Measurements from ENCODE around the gene SLC35F6. TPM values are rescaled to one million over a fixed set of nuclear protein-coding genes. Genes with fewer than 3 reads are reported as not detected.
A peak's percentile ranks its signal among the peaks of the same experiment; 100 is the strongest.
"Not testable (repeated sequence)": the region's sequence is repeated elsewhere in the genome, so short reads cannot be mapped to it uniquely, and the experiment has no call there.

Gene SLC35F6
- total and polyA plus RNA-seq, 4 donors: 21.1 to 23.8 (median 23.3) TPM

DNA sequence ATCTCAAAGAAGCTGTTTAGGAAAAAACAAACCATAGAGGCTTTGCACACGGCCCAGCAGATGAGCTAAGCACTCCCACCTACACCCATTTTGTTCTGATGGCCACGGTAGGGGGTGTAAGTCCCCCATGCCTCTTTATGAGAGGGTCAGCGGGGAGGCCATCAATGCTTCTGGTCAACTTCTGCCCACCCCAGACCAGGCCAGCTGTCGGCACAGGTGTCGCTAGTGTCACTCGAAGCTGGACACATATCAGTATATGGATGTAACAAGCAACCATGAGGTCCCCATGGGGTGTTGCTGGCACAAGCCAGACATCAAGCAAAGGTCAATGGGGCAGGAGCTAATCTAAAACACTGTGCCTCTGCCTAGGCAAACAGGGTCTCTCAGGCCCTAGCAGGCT lies 23.7 kb upstream of the SLC35F6 start:
- peaks cover 12% of the 10 kb centered on the region for H3K4me1 ChIP-seq (ENCODE audit: control insufficient read depth, insufficient read depth, low read length)
- 89% methylated on average over 5 of the region's 6 CpGs for WGBS (ENCODE audit: insufficient coverage)
- DNase-seq (ENCODE audit: low read depth in 4 of 6, low spot score in 6 of 6): no peak
- H3K9me3 ChIP-seq (ENCODE audit: control insufficient read depth, insufficient read depth, low read length): no peaks in the 10 kb centered on the region
- no peak overlapping the region for H3K27ac ChIP-seq (ENCODE audit: low read depth, low read length)
- H3K27me3 ChIP-seq (ENCODE audit: control insufficient read depth, insufficient read depth, low read length): no peaks in the 10 kb centered on the region
- H3K4me3 ChIP-seq (ENCODE audit: low read depth, low read length): no peak overlapping the region
- no peaks in the 10 kb centered on the region for H3K36me3 ChIP-seq (ENCODE audit: control insufficient read depth, insufficient read depth, low read length)

DNA sequence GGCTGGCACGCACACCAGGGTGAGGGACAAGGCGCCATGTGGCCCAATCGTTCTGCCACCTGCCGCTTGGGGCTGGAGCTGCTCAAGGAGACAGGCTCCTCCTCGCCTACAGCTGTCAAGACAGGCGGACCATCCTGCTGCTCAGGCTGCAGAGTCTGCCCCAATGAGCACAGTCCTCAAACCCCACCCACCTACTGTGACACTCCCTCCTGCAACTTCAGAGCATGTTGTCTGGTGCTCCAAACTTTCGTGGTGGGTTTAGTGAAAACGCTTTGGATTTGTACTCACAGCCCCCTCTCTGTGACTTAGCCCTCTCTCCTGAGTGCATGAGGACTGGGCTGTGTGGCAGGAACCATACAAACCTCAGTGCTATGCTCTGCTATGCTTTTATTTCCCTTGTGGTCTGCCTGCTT lies 23.2 kb upstream of the SLC35F6 start:
- Histone ChIP-seq H3K9me3 (ENCODE audit: control insufficient read depth, insufficient read depth, low read length) (no peaks in the 10 kb centered on the region), H3K36me3 (ENCODE audit: control insufficient read depth, insufficient read depth, low read length) (no peaks in the 10 kb centered on the region), H3K27me3 (ENCODE audit: control insufficient read depth, insufficient read depth, low read length) (no peaks in the 10 kb centered on the region), H3K4me1 (ENCODE audit: control insufficient read depth, insufficient read depth, low read length) (peaks cover 9% of the 10 kb centered on the region), H3K27ac (ENCODE audit: low read depth, low read length) (no peak overlapping the region), H3K4me3 (ENCODE audit: low read depth, low read length) (no peak overlapping the region)
- 55% methylated on average over 8 of the region's 8 CpGs for WGBS (ENCODE audit: insufficient coverage)
- peak in 1 of 6 donors; percentile 28 for DNase-seq (ENCODE audit: low read depth in 4 of 6, low spot score in 6 of 6)

DNA sequence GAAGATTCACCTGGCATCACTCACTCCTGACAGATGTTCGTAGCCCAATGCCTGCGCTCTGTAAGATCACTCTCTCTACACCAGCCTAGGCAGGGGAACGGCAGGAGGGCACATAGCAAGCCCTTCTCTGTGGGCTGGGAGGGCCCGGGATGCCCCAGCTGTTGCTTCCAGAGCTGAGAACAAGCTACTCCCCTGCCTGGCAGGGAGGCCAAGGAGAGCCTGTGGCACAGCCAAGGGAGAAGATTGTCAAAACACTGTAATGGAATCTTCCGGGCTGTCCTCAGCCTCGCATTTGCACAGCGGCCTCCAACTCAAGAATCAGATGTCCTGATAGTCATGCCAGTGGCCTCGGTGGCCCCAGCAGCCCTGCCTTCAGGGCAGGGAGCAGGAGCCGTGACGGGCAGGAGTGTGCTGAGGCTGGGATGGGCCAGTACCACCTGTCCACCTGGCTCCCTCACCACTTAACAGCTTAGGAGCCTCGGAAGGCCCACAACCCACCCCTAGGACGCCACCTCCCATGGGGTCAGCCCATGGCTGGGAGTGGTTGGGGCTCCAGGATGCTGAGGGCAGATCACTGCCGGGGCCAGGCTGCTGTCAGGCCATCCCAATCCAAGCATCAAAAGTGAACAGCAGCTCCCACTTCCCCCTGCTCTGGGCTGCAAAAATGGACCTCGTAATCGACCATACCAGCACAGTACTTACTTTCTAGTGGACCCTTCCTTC lies 21.9 kb upstream of the SLC35F6 start:
- 83% methylated on average over 13 of the region's 15 CpGs for WGBS (ENCODE audit: insufficient coverage)
- Histone ChIP-seq H3K27me3 (ENCODE audit: control insufficient read depth, insufficient read depth, low read length) (no peaks in the 10 kb centered on the region), H3K9me3 (ENCODE audit: control insufficient read depth, insufficient read depth, low read length) (no peaks in the 10 kb centered on the region), H3K4me3 (ENCODE audit: low read depth, low read length) (no peak overlapping the region), H3K4me1 (ENCODE audit: control insufficient read depth, insufficient read depth, low read length) (peaks cover 3% of the 10 kb centered on the region), H3K27ac (ENCODE audit: low read depth, low read length) (no peak overlapping the region), H3K36me3 (ENCODE audit: control insufficient read depth, insufficient read depth, low read length) (no peaks in the 10 kb centered on the region)
- no peak for DNase-seq (ENCODE audit: low read depth in 4 of 6, low spot score in 6 of 6)

DNA sequence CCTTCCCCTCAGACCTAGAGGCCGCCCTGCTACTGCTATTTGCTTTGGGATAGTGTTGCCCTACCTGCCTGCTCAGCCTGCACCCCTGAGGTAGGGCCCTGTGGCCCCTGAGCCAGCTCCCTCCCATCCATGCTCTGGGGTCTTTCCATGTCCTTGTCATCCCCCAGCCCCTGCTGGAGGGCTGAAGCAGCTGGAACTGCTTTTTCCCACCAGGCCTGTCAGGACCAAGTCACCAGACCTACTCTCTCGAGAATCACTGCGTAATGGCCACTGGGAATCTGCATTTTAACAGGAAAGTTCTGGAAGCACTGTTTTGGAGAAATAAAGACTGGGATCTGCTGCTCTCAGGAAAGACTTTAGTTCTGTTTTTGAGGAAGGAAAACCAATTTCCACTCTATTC lies 20.2 kb upstream of the SLC35F6 start:
- no peak for DNase-seq (ENCODE audit: low read depth in 4 of 6, low spot score in 6 of 6)
- 100% methylated on average over 1 of the region's 3 CpGs for WGBS (ENCODE audit: insufficient coverage)
- Histone ChIP-seq H3K27me3 (ENCODE audit: control insufficient read depth, insufficient read depth, low read length) (no peaks in the 10 kb centered on the region), H3K9me3 (ENCODE audit: control insufficient read depth, insufficient read depth, low read length) (no peaks in the 10 kb centered on the region), H3K27ac (ENCODE audit: low read depth, low read length) (no peak overlapping the region), H3K36me3 (ENCODE audit: control insufficient read depth, insufficient read depth, low read length) (no peaks in the 10 kb centered on the region), H3K4me1 (ENCODE audit: control insufficient read depth, insufficient read depth, low read length) (peaks cover 3% of the 10 kb centered on the region), H3K4me3 (ENCODE audit: low read depth, low read length) (no peak overlapping the region)

DNA sequence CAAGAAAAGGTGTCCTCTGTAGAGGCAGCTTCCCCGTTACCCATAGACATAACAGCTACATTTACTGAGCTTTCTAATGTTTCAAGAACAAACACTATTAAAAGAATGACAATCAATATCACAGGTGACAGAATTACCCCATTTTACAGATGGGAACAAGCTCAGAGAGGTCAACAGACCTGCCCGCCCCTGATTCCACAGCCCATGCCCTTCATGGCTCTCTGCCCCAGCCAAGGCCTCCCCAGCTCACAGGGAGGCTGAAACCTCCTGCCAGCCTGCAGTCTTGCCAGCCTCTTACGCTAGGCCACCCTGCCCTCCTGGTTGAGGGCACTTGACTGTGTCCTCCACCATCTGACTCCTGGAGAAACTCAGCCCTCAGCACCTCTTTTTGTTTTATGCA lies 19.1 kb upstream of the SLC35F6 start:
- DNase-seq (ENCODE audit: low read depth in 4 of 6, low spot score in 6 of 6): no peak
- Histone ChIP-seq H3K27ac (ENCODE audit: low read depth, low read length) (no peak overlapping the region), H3K9me3 (ENCODE audit: control insufficient read depth, insufficient read depth, low read length) (no peaks in the 10 kb centered on the region), H3K27me3 (ENCODE audit: control insufficient read depth, insufficient read depth, low read length) (no peaks in the 10 kb centered on the region), H3K36me3 (ENCODE audit: control insufficient read depth, insufficient read depth, low read length) (no peaks in the 10 kb centered on the region), H3K4me1 (ENCODE audit: control insufficient read depth, insufficient read depth, low read length) (peaks cover 3% of the 10 kb centered on the region), H3K4me3 (ENCODE audit: low read depth, low read length) (no peak overlapping the region)
- WGBS (ENCODE audit: insufficient coverage): 97% methylated on average over 3 of the region's 3 CpGs

DNA sequence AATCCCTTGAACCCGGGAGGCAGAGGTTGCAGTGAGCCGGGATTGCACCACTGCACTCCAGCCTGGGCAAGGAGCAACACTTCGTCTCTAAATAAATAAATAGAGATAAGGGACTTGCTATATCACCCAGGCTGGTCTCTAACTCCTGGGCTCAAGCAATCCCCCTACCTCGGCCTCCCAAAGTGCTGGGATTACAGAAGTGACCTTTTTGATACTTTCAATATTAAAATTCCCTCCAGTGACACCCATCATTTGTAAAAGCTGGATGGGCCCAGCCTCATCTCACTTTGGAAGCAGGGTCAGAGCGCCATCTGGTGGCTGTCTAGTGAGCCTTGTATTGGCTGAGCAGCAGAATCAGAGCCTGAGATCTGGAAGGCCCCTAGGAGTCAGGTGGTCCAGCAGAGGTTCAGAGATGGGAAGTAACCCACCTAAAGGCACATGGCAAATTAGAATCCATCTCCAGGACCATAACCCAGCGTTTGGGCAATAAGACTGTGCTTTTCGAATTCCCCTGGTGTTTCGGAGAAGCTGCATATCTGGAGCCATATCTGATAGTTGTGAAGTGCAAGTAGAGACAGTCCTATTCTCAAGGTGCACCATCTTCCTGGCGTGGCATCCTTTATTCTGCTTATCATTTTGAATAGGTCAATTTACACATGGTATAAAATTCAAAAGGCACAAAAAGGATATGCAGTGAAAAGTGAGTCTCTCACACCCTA lies 18.3 kb upstream of the SLC35F6 start:
- Histone ChIP-seq H3K9me3 (ENCODE audit: control insufficient read depth, insufficient read depth, low read length) (no peaks in the 10 kb centered on the region), H3K27ac (ENCODE audit: low read depth, low read length) (no peak overlapping the region), H3K27me3 (ENCODE audit: control insufficient read depth, insufficient read depth, low read length) (no peaks in the 10 kb centered on the region), H3K36me3 (ENCODE audit: control insufficient read depth, insufficient read depth, low read length) (no peaks in the 10 kb centered on the region), H3K4me3 (ENCODE audit: low read depth, low read length) (no peak overlapping the region), H3K4me1 (ENCODE audit: control insufficient read depth, insufficient read depth, low read length) (peaks cover 3% of the 10 kb centered on the region)
- DNase-seq (ENCODE audit: low read depth in 4 of 6, low spot score in 6 of 6): peak; percentile 69 to 96 (median 84)
- 37% methylated on average over 5 of the region's 9 CpGs for WGBS (ENCODE audit: insufficient coverage)

DNA sequence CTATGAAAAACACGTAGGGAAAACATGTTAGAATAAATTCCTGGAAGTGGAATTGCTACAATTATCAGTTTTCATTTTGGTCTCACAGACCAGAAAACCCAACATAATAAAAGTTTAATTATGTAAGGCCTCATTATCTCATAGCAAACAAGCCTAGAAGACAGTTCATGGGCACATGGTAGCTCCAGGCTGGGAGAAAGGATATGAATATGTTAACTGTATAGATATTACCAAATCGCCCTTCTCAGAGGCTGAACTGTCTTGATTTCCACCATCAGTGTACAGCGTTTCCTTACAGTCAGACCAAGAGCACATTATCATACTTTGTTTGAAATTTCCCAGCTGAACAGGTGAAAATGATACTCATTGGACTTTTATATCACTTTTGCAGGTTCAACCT lies 17.1 kb upstream of the SLC35F6 start:
- Histone ChIP-seq H3K4me3 (ENCODE audit: low read depth, low read length) (no peak overlapping the region), H3K4me1 (ENCODE audit: control insufficient read depth, insufficient read depth, low read length) (peaks cover 3% of the 10 kb centered on the region), H3K9me3 (ENCODE audit: control insufficient read depth, insufficient read depth, low read length) (no peaks in the 10 kb centered on the region), H3K27ac (ENCODE audit: low read depth, low read length) (no peak overlapping the region), H3K27me3 (ENCODE audit: control insufficient read depth, insufficient read depth, low read length) (no peaks in the 10 kb centered on the region), H3K36me3 (ENCODE audit: control insufficient read depth, insufficient read depth, low read length) (no peaks in the 10 kb centered on the region)
- 80% methylated on average over 2 of the region's 3 CpGs for WGBS (ENCODE audit: insufficient coverage)
- no peak for DNase-seq (ENCODE audit: low read depth in 4 of 6, low spot score in 6 of 6)

DNA sequence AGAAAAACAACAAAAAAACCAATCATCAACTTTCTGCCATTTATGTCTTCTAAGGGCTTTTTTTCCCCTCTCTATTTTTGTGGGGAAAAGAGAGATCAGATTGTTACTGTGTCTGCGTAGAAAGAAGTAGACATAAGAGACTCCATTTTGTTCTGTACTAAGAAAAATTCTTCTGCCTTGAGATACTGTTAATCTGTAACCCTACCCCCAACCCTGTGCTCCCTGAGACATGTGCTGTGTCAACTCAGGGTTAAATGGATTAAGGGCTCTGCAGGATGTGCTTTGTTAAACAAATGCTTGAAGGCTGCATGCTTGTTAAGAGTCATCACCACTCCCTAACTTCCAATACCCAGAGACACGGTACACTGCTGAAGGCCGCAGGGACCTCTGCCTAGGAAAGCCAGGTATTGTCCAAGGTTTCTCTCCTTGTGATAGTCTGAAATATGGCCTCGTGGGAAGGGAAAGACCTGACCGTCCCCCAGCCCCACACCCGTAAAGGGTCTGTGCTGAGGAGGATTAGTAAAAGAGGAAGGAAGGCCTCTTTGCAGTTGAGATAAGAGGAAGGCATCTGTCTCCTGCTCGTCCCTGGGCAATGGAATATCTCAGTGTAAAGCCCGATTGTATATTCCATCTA lies 14.2 kb upstream of the SLC35F6 start:
- H3K36me3 ChIP-seq (ENCODE audit: control insufficient read depth, insufficient read depth, low read length); DNase-seq (ENCODE audit: low read depth in 4 of 6, low spot score in 6 of 6); H3K4me3 ChIP-seq (ENCODE audit: low read depth, low read length); H3K4me1 ChIP-seq (ENCODE audit: control insufficient read depth, insufficient read depth, low read length); H3K9me3 ChIP-seq (ENCODE audit: control insufficient read depth, insufficient read depth, low read length); H3K27ac ChIP-seq (ENCODE audit: low read depth, low read length); H3K27me3 ChIP-seq (ENCODE audit: control insufficient read depth, insufficient read depth, low read length): not testable (repeated sequence)
- WGBS (ENCODE audit: insufficient coverage): no CpG with 5 or more reads among the region's 8 CpGs

DNA sequence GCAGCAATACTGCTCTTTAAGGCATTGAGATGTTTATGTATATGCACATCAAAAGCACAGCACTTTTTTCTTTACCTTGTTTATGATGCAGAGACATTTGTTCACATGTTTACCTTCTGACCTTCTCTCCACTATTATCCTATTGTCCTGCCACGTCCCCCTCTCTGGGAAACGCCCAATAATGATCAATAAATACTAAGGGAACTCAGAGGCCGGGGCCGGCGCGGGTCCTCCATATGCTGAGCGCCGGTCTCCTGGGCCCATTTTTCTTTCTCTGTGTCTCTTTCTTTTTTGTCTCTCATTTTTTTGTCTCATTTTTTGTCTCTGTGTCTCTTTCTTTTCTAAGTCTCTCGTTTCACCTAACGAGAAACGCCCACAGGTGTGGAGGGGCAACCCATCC lies 13.6 kb upstream of the SLC35F6 start:
- H3K4me1 ChIP-seq (ENCODE audit: control insufficient read depth, insufficient read depth, low read length); H3K9me3 ChIP-seq (ENCODE audit: control insufficient read depth, insufficient read depth, low read length); H3K4me3 ChIP-seq (ENCODE audit: low read depth, low read length); H3K36me3 ChIP-seq (ENCODE audit: control insufficient read depth, insufficient read depth, low read length); H3K27ac ChIP-seq (ENCODE audit: low read depth, low read length); DNase-seq (ENCODE audit: low read depth in 4 of 6, low spot score in 6 of 6); H3K27me3 ChIP-seq (ENCODE audit: control insufficient read depth, insufficient read depth, low read length): not testable (repeated sequence)
- WGBS (ENCODE audit: insufficient coverage): 68% methylated on average over 8 of the region's 11 CpGs
